Measurements from ENCODE around the gene TBC1D2B.

Gene TBC1D2B

GRCh38 chr15:78020007-78020406, 57.5 kb downstream of the TBC1D2B start:
- H3K9me3 ChIP-seq (ENCODE audit: insufficient read depth, low read length): no peaks in the 10 kb centered on the region
- H2AFZ ChIP-seq (ENCODE audit: low read depth, low read length, severe bottlenecking): no peak overlapping the region
- H4K20me1 ChIP-seq (ENCODE audit: low read depth, low read length): no peaks in the 10 kb centered on the region
- H3K9ac ChIP-seq (ENCODE audit: low read length): no peak overlapping the region
- no peaks in the 10 kb centered on the region for H3F3A ChIP-seq (ENCODE audit: insufficient read depth)
- H3K79me2 ChIP-seq (ENCODE audit: insufficient read depth, low read length): no peaks in the 10 kb centered on the region
- H3K27me3 ChIP-seq (ENCODE audit: low read length): no peaks in the 10 kb centered on the region
- H3K27ac ChIP-seq (ENCODE audit: low read depth, low read length): no peak overlapping the region
- no peak for TF ChIP-seq CTCF (IDR thresholded peaks at IDR 0.05; ENCODE audit: insufficient read depth, low read length, poor library complexity, severe bottlenecking)
- TF ChIP-seq EZH2phosphoT487 (conservative IDR thresholded peaks at IDR 0.05; ENCODE audit: low read length): no peak
- no peak overlapping the region for H3K4me2 ChIP-seq (ENCODE audit: low read depth, low read length, poor library complexity, severe bottlenecking)
- H3K4me3 ChIP-seq (ENCODE audit: insufficient read depth, low read length, poor library complexity, severe bottlenecking): no peak overlapping the region
- no peaks in the 10 kb centered on the region for H3K36me3 ChIP-seq (ENCODE audit: low read length)
- no peaks in the 10 kb centered on the region for H3K9me2 ChIP-seq (replicated peaks; ENCODE audit: insufficient read depth, low read length)

- H3K79me2 ChIP-seq (ENCODE audit: insufficient read depth, low read length): no peaks in the 10 kb centered on the region
- H4K20me1 ChIP-seq (ENCODE audit: low read depth, low read length): no peaks in the 10 kb centered on the region
- no peaks in the 10 kb centered on the region for H3K27me3 ChIP-seq (ENCODE audit: low read length)
- no peak overlapping the region for H3K4me2 ChIP-seq (ENCODE audit: low read depth, low read length, poor library complexity, severe bottlenecking)
- no peaks in the 10 kb centered on the region for H3K36me3 ChIP-seq (ENCODE audit: low read length)
- H3K27ac ChIP-seq (ENCODE audit: low read depth, low read length): no peak overlapping the region
- H3K4me3 ChIP-seq (ENCODE audit: insufficient read depth, low read length, poor library complexity, severe bottlenecking): no peak overlapping the region
- H2AFZ ChIP-seq (ENCODE audit: low read depth, low read length, severe bottlenecking): no peak overlapping the region
- H3K9me3 ChIP-seq (ENCODE audit: insufficient read depth, low read length): no peaks in the 10 kb centered on the region
- H3K9me2 ChIP-seq (replicated peaks; ENCODE audit: insufficient read depth, low read length): no peaks in the 10 kb centered on the region
- H3F3A ChIP-seq (ENCODE audit: insufficient read depth): no peaks in the 10 kb centered on the region
- TF ChIP-seq EZH2phosphoT487 (conservative IDR thresholded peaks at IDR 0.05; ENCODE audit: low read length): no peak
- no peak for TF ChIP-seq CTCF (IDR thresholded peaks at IDR 0.05; ENCODE audit: insufficient read depth, low read length, poor library complexity, severe bottlenecking)
- H3K9ac ChIP-seq (ENCODE audit: low read length): no peak overlapping the region
Measured at GRCh38 chr15:78018946-78019644, 58.4 kb downstream of the TBC1D2B start.

GRCh38 chr15:78018445-78018844, 59.1 kb downstream of the TBC1D2B start:
- no peaks in the 10 kb centered on the region for H3K36me3 ChIP-seq (ENCODE audit: low read length)
- H3K27ac ChIP-seq (ENCODE audit: low read depth, low read length): no peak overlapping the region

More at GRCh38 chr15:78018445-78018844, 59.1 kb downstream of the TBC1D2B start:
- no peak overlapping the region for H2AFZ ChIP-seq (ENCODE audit: low read depth, low read length, severe bottlenecking)
- no peaks in the 10 kb centered on the region for H3K27me3 ChIP-seq (ENCODE audit: low read length)
- no peak overlapping the region for H3K4me2 ChIP-seq (ENCODE audit: low read depth, low read length, poor library complexity, severe bottlenecking)
- no peak overlapping the region for H3K9ac ChIP-seq (ENCODE audit: low read length)
- H3K9me2 ChIP-seq (replicated peaks; ENCODE audit: insufficient read depth, low read length): no peaks in the 10 kb centered on the region
- no peak overlapping the region for H3K4me3 ChIP-seq (ENCODE audit: insufficient read depth, low read length, poor library complexity, severe bottlenecking)
- H3F3A ChIP-seq (ENCODE audit: insufficient read depth): no peaks in the 10 kb centered on the region
- TF ChIP-seq CTCF (IDR thresholded peaks at IDR 0.05; ENCODE audit: insufficient read depth, low read length, poor library complexity, severe bottlenecking) (no peak), EZH2phosphoT487 (conservative IDR thresholded peaks at IDR 0.05; ENCODE audit: low read length) (no peak)
- H3K79me2 ChIP-seq (ENCODE audit: insufficient read depth, low read length): no peaks in the 10 kb centered on the region
- no peaks in the 10 kb centered on the region for H3K9me3 ChIP-seq (ENCODE audit: insufficient read depth, low read length)
- H4K20me1 ChIP-seq (ENCODE audit: low read depth, low read length): no peaks in the 10 kb centered on the region

All from SU-DHL-6 (cell line).